Body of pancreas (tissue), 4 donors: ENCODE results near the gene CCDC148.

Source experiments
- POLR2A ChIP-seq, 3 donors: fragments of 450-650 bp; IDR thresholded peaks; one replicate each; pipeline ENCODE4 v1.6.1; 2016; ENCODE audit warnings: antibody characterized with exemption in 3 of 3, mild to moderate bottlenecking in 2 of 3
- TF ChIP-seq, protein P1 (sequence below), 7 experiments: fragments of 450-650 bp in 4 of 7; fragments of 200-600 bp in 3 of 7; sonication (generic) in 3 of 7; IDR thresholded peaks; one replicate each; pipeline ENCODE4 v1.5.1; 2016 to 2019; ENCODE audit warnings: antibody characterized with exemption in 7 of 7

DNA sequence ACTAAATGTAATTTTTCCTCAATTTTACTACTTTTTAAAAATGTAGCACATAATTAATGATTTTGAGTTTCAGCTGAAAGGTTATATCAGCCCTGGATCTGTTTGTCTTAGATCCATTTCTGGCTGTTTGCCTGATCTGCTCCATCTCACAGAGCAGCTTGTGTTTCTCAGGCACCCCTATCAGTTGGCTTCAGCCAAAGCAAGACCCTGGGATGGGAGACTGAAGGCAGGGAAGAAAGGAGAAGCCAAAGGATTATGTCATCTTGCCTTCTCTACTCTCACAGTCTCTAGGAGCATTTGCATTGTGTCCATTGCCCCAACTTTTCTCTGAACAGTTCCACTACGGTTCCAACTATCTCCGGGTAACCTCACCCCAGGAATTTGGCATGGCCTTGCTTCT, 110.5 kb downstream of the CCDC148 start:
- no peak for TF ChIP-seq POLR2A (IDR thresholded peaks at IDR 0.05)
- TF ChIP-seq, protein P1, sequence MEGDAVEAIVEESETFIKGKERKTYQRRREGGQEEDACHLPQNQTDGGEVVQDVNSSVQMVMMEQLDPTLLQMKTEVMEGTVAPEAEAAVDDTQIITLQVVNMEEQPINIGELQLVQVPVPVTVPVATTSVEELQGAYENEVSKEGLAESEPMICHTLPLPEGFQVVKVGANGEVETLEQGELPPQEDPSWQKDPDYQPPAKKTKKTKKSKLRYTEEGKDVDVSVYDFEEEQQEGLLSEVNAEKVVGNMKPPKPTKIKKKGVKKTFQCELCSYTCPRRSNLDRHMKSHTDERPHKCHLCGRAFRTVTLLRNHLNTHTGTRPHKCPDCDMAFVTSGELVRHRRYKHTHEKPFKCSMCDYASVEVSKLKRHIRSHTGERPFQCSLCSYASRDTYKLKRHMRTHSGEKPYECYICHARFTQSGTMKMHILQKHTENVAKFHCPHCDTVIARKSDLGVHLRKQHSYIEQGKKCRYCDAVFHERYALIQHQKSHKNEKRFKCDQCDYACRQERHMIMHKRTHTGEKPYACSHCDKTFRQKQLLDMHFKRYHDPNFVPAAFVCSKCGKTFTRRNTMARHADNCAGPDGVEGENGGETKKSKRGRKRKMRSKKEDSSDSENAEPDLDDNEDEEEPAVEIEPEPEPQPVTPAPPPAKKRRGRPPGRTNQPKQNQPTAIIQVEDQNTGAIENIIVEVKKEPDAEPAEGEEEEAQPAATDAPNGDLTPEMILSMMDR (IDR thresholded peaks at IDR 0.05), result no peak
